PC-3 (cell line): ENCODE results near the gene UBE2QL1. TPM values are rescaled to one million over a fixed set of nuclear protein-coding genes. Genes with fewer than 3 reads are reported as not detected.

Source experiments
- ATAC-seq: fragments of 200-7000 bp; cut with Tn5 transposase; 2 replicates; pipeline ENCODE4 v1.9.1; 2020; ENCODE audit warnings: mild to moderate bottlenecking, moderate library complexity
- BruUV-seq: library from RNA; stranded (reverse); fragments of 400-500 nt; replicated peaks from 2 replicates; lab custom pipeline; 2021; lab: Mats Ljungman, UMichigan
- CTCF ChIA-PET: fragments of 300-600 bp; sonication (Branson Sonifier 250); formaldehyde crosslinking; loops from one replicate; lab custom pipeline; 2022; ENCODE audit warnings: antibody characterized with exemption; lab: Charles Lee
- POLR2A ChIA-PET: fragments of 300-600 bp; sonication (Branson Sonifier 250); formaldehyde crosslinking; loops from one replicate; lab custom pipeline; 2022; ENCODE audit warnings: antibody characterized with exemption; ENCODE audit not compliant: unreplicated experiment; lab: Charles Lee
- DNase-seq: peaks from one replicate; pipeline ENCODE4 v3.0.0-alpha.2; 2015
- H2AFZ ChIP-seq: fragments of 300-600 bp; sonication (generic); 2 replicates; pipeline ENCODE4 v1.6.0; 2016; ENCODE audit warnings: antibody characterized with exemption, low read length
- H3F3A ChIP-seq: fragments of 300-600 bp; sonication (generic); one replicate; pipeline ENCODE4 v1.6.0; 2017; ENCODE audit warnings: antibody characterized with exemption, low read length, control low read depth, mild to moderate bottlenecking; ENCODE audit not compliant: unreplicated experiment
- H3K27ac ChIP-seq: fragments of 300-600 bp; sonication (generic); 2 replicates; pipeline ENCODE4 v1.5.1; 2016; ENCODE audit warnings: mild to moderate bottlenecking, low read length
- H3K27me3 ChIP-seq: fragments of 300-600 bp; sonication (generic); 2 replicates; pipeline ENCODE4 v1.6.1; 2016; ENCODE audit warnings: low read length, mixed read lengths
- H3K36me3 ChIP-seq: fragments of 300-600 bp; sonication (generic); 2 replicates; pipeline ENCODE4 v1.6.1; 2016; ENCODE audit warnings: low read depth, mixed run types, low read length, mixed read lengths
- H3K4me1 ChIP-seq: fragments of 300-600 bp; sonication (generic); 2 replicates; pipeline ENCODE4 v1.5.1; 2016; ENCODE audit warnings: low read length; ENCODE audit not compliant: insufficient read depth
- H3K4me2 ChIP-seq: fragments of 300-600 bp; sonication (generic); 2 replicates; pipeline ENCODE4 v1.6.0; 2016; ENCODE audit warnings: low read length
- H3K4me3 ChIP-seq: fragments of 300-600 bp; sonication (generic); 2 replicates; pipeline ENCODE4 v1.5.1; 2016; ENCODE audit warnings: mild to moderate bottlenecking, low read length, mixed read lengths
- H3K79me2 ChIP-seq: fragments of 300-600 bp; sonication (generic); 2 replicates; pipeline ENCODE4 v1.6.1; 2017; ENCODE audit warnings: low read length, mixed read lengths
- H3K9ac ChIP-seq: fragments of 300-600 bp; sonication (generic); 2 replicates; pipeline ENCODE4 v1.6.0; 2016; ENCODE audit warnings: mild to moderate bottlenecking, low read length
- H3K9me2 ChIP-seq: fragments of 300-600 bp; sonication (generic); replicated peaks from 2 replicates; pipeline ENCODE4 v1.6.1; 2016; ENCODE audit warnings: mixed run types, low read length, mixed read lengths
- H3K9me3 ChIP-seq: fragments of 300-600 bp; sonication (generic); 2 replicates; pipeline ENCODE4 v1.6.1; 2016; ENCODE audit warnings: low read length, mixed read lengths
- H4K20me1 ChIP-seq: fragments of 300-600 bp; sonication (generic); 2 replicates; pipeline ENCODE4 v1.6.1; 2016; ENCODE audit warnings: low read length, mixed read lengths
- CTCF ChIP-seq: fragments of 300-600 bp; sonication (generic); conservative IDR thresholded peaks from 2 replicates; pipeline ENCODE4 v1.5.1; 2017; ENCODE audit warnings: antibody characterized with exemption, low read depth, mild to moderate bottlenecking, low read length
- EZH2 ChIP-seq: fragments of 300-600 bp; sonication (generic); IDR thresholded peaks from one replicate; pipeline ENCODE4 v1.6.1; 2017; ENCODE audit warnings: antibody characterized with exemption, mild to moderate bottlenecking, low read length; ENCODE audit not compliant: unreplicated experiment
- EZH2phosphoT487 ChIP-seq: fragments of 300-600 bp; sonication (generic); IDR thresholded peaks from 2 replicates; pipeline ENCODE4 v1.6.1; 2018; ENCODE audit warnings: mild to moderate bottlenecking, antibody characterized with exemption, low read length, borderline replicate concordance
- intact Hi-C: fragments of 100-400 bp; cut with micrococcal nuclease; formaldehyde crosslinking; loops from 2 replicates; pipeline ENCODE4 v1.9.0; 2023
- total RNA-seq: library from RNA; depleted of rRNA; stranded (reverse); fragments of >200 nt; gene quantifications from 2 replicates; pipeline ENCODE4 v1.2.3, GENCODE V29; 2014

The UBE2QL1 gene
- total RNA-seq, 1 experiment from 2014 or later: 8.8 TPM

GRCh38 chr5:6431214-6432195 is 17.2 kb upstream of the UBE2QL1 start:
- no peaks in the 10 kb centered on the region for H3K27me3 ChIP-seq
- intact Hi-C loops: no loop called here
- H3K4me2 ChIP-seq: no peak overlapping the region
- no peak overlapping the region for H3K9ac ChIP-seq
- DNase-seq (no peak), ATAC-seq (no peak)
- no peak overlapping the region for H2AFZ ChIP-seq
- POLR2A ChIA-PET: no interaction called here
- CTCF ChIA-PET: no interaction called here
- no peak overlapping the region for H3K4me3 ChIP-seq
- no peak overlapping the region for H3K27ac ChIP-seq
- no TSS peak for BruUV-seq
- H3K9me2 ChIP-seq: no peaks in the 10 kb centered on the region
- no peaks in the 10 kb centered on the region for H3K79me2 ChIP-seq
- TF ChIP-seq CTCF (no peak), EZH2 (no peak), EZH2phosphoT487 (no peak)
- H3K36me3 ChIP-seq: no peaks in the 10 kb centered on the region
- no peaks in the 10 kb centered on the region for H4K20me1 ChIP-seq
- no peaks in the 10 kb centered on the region for H3F3A ChIP-seq
- H3K9me3 ChIP-seq: no peaks in the 10 kb centered on the region
- peaks cover 18% of the 10 kb centered on the region for H3K4me1 ChIP-seq

- H3K9ac ChIP-seq: no peak overlapping the region
- peaks cover 18% of the 10 kb centered on the region for H3K4me1 ChIP-seq
- BruUV-seq: no TSS peak
- TF ChIP-seq EZH2phosphoT487 (no peak), EZH2 (no peak), CTCF (no peak)
- H2AFZ ChIP-seq: no peak overlapping the region
- ChIA-PET POLR2A (no interaction called here), CTCF (no interaction called here)
- no peak overlapping the region for H3K4me3 ChIP-seq
- no peaks in the 10 kb centered on the region for H3F3A ChIP-seq
- no peaks in the 10 kb centered on the region for H4K20me1 ChIP-seq
- no peak overlapping the region for H3K27ac ChIP-seq
- no peaks in the 10 kb centered on the region for H3K27me3 ChIP-seq
- no peaks in the 10 kb centered on the region for H3K9me2 ChIP-seq
- intact Hi-C loops: no loop called here
- ATAC-seq (no peak), DNase-seq (no peak)
- H3K4me2 ChIP-seq: no peak overlapping the region
- H3K36me3 ChIP-seq: no peaks in the 10 kb centered on the region
- no peaks in the 10 kb centered on the region for H3K79me2 ChIP-seq
- H3K9me3 ChIP-seq: no peaks in the 10 kb centered on the region
Measured at GRCh38 chr5:6432206-6432605, 16.5 kb upstream of the UBE2QL1 start.

- no peak for TF ChIP-seq EZH2
- TF ChIP-seq EZH2phosphoT487: no peak
- TF ChIP-seq CTCF: no peak
- H3K4me1 ChIP-seq: peaks cover 8% of the 10 kb centered on the region
- ChIA-PET POLR2A (no interaction called here), CTCF (no interaction called here)
- H3K9me3 ChIP-seq: 0 out of 2 replicates have a peak, but pooled peaks cover 1% of the 10 kb centered on the region
- ATAC-seq (no peak), DNase-seq (no peak)
- no peak overlapping the region for H3K4me2 ChIP-seq
- no peaks in the 10 kb centered on the region for H3K36me3 ChIP-seq
- no peaks in the 10 kb centered on the region for H3F3A ChIP-seq
- no peaks in the 10 kb centered on the region for H3K79me2 ChIP-seq
- no peak overlapping the region for H3K9ac ChIP-seq
- BruUV-seq: no TSS peak
- no peaks in the 10 kb centered on the region for H4K20me1 ChIP-seq
- H3K9me2 ChIP-seq: no peaks in the 10 kb centered on the region
- no peak overlapping the region for H2AFZ ChIP-seq
- H3K27ac ChIP-seq: no peak overlapping the region
- intact Hi-C loops: no loop called here
- H3K4me3 ChIP-seq: no peak overlapping the region
- no peaks in the 10 kb centered on the region for H3K27me3 ChIP-seq
Measured at GRCh38 chr5:6434731-6435130, 13.9 kb upstream of the UBE2QL1 start.
